Fibroblast of lung (primary cell): ENCODE measurements around the gene ABCB11. TPM values are rescaled to one million over a fixed set of nuclear protein-coding genes. Genes with fewer than 3 reads are reported as not detected.

Experiments
- DNase-seq, 2 donors: peaks; one replicate each; pipeline versions ENCODE4 v3.0.0 to v3.0.0-alpha.2; 2010; ENCODE audit warnings: low read depth in 2 of 2
- H2AFZ ChIP-seq: 2 replicates; pipeline ENCODE4 v1.5.1; 2012; ENCODE audit warnings: low read length, control low read depth, inconsistent platforms
- H3K27ac ChIP-seq: 2 replicates; pipeline ENCODE4 v1.5.1; 2011; ENCODE audit warnings: low read length, control low read depth; ENCODE audit not compliant: insufficient read depth
- H3K27me3 ChIP-seq: 2 replicates; pipeline ENCODE4 v1.5.1; 2011; ENCODE audit warnings: mild to moderate bottlenecking, low read length; ENCODE audit not compliant: control insufficient read depth, insufficient read depth
- H3K36me3 ChIP-seq: 2 replicates; pipeline ENCODE4 v1.5.1; 2011; ENCODE audit warnings: low read length; ENCODE audit not compliant: control insufficient read depth, insufficient read depth
- H3K4me1 ChIP-seq: 2 replicates; pipeline ENCODE4 v1.5.1; 2011; ENCODE audit warnings: low read length; ENCODE audit not compliant: control insufficient read depth, insufficient read depth; ENCODE audit errors: extremely low read depth
- H3K4me2 ChIP-seq: 2 replicates; pipeline ENCODE4 v1.5.1; 2011; ENCODE audit warnings: low read length, control low read depth; ENCODE audit not compliant: insufficient read depth; ENCODE audit errors: extremely low read depth
- H3K4me3 ChIP-seq, 4 experiments: fragments of 200-600 bp in 1 of 4; sonication (generic) in 1 of 4; replicated peaks in 1 of 4; 2 replicates each; pipeline ENCODE4 v1.5.1; 2011 to 2016; ENCODE audit warnings: low read length in 4 of 4, low read depth in 3 of 4, mild to moderate bottlenecking in 3 of 4, control low read depth in 2 of 4, inconsistent platforms in 1 of 4, mixed read lengths in 1 of 4; ENCODE audit not compliant: insufficient read depth in 1 of 4; ENCODE audit errors: control extremely low read depth in 1 of 4
- H3K79me2 ChIP-seq: 2 replicates; pipeline ENCODE4 v1.5.1; 2012; ENCODE audit warnings: mild to moderate bottlenecking, low read length, inconsistent platforms; ENCODE audit not compliant: control insufficient read depth, insufficient read depth
- H3K9ac ChIP-seq: 2 replicates; pipeline ENCODE4 v1.5.1; 2011; ENCODE audit warnings: mild to moderate bottlenecking, low read length, control low read depth; ENCODE audit not compliant: insufficient read depth
- H3K9me3 ChIP-seq: 2 replicates; pipeline ENCODE4 v1.5.1; 2012; ENCODE audit warnings: low read depth, low read length; ENCODE audit not compliant: control insufficient read depth, insufficient read depth
- H4K20me1 ChIP-seq: 2 replicates; pipeline ENCODE4 v1.5.1; 2011; ENCODE audit warnings: low read length; ENCODE audit not compliant: control insufficient read depth, insufficient read depth; ENCODE audit errors: extremely low read depth
- EZH2 ChIP-seq: IDR thresholded peaks from 2 replicates; pipeline ENCODE4 v1.5.1; 2012; ENCODE audit warnings: low read length, control low read depth, mild to moderate bottlenecking; ENCODE audit errors: missing control alignments
- polyA plus RNA-seq, 2 donors: library from polyadenylated mRNA; depleted of rRNA in 1 of 2; stranded (reverse) in 1 of 2; unstranded in 1 of 2; fragments of >200 nt; gene quantifications; 2 replicates each; pipeline ENCODE4 v1.2.1, GENCODE V29; 2011 to 2012; ENCODE audit warnings: missing spikeins in 1 of 2
- total RNA-seq: library from RNA; depleted of rRNA; stranded (reverse); fragments of >200 nt; gene quantifications from 2 replicates; pipeline ENCODE4 v1.2.1, GENCODE V29; 2014
- TF ChIP-seq, protein P1 (sequence below), 2 donors: IDR thresholded peaks in 1 of 2; conservative IDR thresholded peaks in 1 of 2; 1 replicate in 1 of 2; 2 replicates in 1 of 2; pipeline ENCODE4 v1.5.1; 2011 to 2012; ENCODE audit warnings: low read length in 2 of 2, control low read depth in 1 of 2, inconsistent platforms in 1 of 2, low read depth in 1 of 2, mild to moderate bottlenecking in 1 of 2

The ABCB11 gene
- total and polyA plus RNA-seq, 2 donors (not counting 1 experiment from before 2014, with no cell fraction given): not detected

- Histone ChIP-seq H3K4me1 (no peaks in the 10 kb centered on the region), H3K79me2 (no peaks in the 10 kb centered on the region), H2AFZ (no peak overlapping the region), H3K9me3 (no peaks in the 10 kb centered on the region), H3K4me3 (no peak overlapping the region), H4K20me1 (no peaks in the 10 kb centered on the region), H3K9ac (no peak overlapping the region), H3K36me3 (no peaks in the 10 kb centered on the region), H3K27me3 (no peaks in the 10 kb centered on the region), H3K4me2 (no peak overlapping the region), H3K27ac (no peak overlapping the region)
- TF ChIP-seq, protein P1, sequence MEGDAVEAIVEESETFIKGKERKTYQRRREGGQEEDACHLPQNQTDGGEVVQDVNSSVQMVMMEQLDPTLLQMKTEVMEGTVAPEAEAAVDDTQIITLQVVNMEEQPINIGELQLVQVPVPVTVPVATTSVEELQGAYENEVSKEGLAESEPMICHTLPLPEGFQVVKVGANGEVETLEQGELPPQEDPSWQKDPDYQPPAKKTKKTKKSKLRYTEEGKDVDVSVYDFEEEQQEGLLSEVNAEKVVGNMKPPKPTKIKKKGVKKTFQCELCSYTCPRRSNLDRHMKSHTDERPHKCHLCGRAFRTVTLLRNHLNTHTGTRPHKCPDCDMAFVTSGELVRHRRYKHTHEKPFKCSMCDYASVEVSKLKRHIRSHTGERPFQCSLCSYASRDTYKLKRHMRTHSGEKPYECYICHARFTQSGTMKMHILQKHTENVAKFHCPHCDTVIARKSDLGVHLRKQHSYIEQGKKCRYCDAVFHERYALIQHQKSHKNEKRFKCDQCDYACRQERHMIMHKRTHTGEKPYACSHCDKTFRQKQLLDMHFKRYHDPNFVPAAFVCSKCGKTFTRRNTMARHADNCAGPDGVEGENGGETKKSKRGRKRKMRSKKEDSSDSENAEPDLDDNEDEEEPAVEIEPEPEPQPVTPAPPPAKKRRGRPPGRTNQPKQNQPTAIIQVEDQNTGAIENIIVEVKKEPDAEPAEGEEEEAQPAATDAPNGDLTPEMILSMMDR (conservative IDR thresholded peaks at IDR 0.05 in 1 of 2, IDR thresholded peaks at IDR 0.05 in 1 of 2; ENCODE audit: low read depth in 1 of 2, low read length in 2 of 2): no peak
- no peak for TF ChIP-seq EZH2
- DNase-seq: no peak
Measured at GRCh38 chr2:168988755-168989154, 42.4 kb downstream of the ABCB11 start.

GRCh38 chr2:168986398-168986943, 44.7 kb downstream of the ABCB11 start:
- Histone ChIP-seq H2AFZ (no peak overlapping the region), H3K36me3 (no peaks in the 10 kb centered on the region), H3K79me2 (no peaks in the 10 kb centered on the region), H3K4me3 (no peak overlapping the region), H3K27me3 (no peaks in the 10 kb centered on the region), H3K4me1 (no peaks in the 10 kb centered on the region), H4K20me1 (no peaks in the 10 kb centered on the region), H3K9ac (no peak overlapping the region), H3K27ac (no peak overlapping the region), H3K9me3 (no peaks in the 10 kb centered on the region), H3K4me2 (no peak overlapping the region)
- TF ChIP-seq, protein P1 (conservative IDR thresholded peaks at IDR 0.05 in 1 of 2, IDR thresholded peaks at IDR 0.05 in 1 of 2; ENCODE audit: low read depth in 1 of 2, low read length in 2 of 2): no peak
- no peak for TF ChIP-seq EZH2
- no peak for DNase-seq

DNA sequence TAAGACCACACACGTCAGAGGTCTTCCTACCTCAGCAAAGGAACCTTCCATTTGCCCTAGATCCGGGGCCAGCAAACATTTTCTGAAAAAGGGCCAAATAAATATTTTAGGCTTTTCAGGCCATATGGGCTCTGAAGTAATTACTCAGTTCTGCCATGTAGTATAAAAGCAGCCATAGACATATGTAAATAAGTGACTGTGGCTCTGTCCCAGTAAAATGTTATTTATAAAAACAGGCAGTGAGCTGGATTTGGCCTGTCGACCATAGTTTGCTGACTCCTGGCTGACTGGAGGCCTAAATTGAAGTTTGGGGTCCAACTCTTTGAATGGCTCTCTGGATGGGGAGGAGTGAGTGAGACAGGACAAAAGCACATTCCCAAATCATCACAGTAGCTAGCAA, 49.5 kb downstream of the ABCB11 start:
- no peaks in the 10 kb centered on the region for H4K20me1 ChIP-seq
- H3K4me2 ChIP-seq: no peak overlapping the region
- H3K27ac ChIP-seq: no peak overlapping the region
- H3K36me3 ChIP-seq: no peaks in the 10 kb centered on the region
- H3K9me3 ChIP-seq: no peaks in the 10 kb centered on the region
- H3K79me2 ChIP-seq: no peaks in the 10 kb centered on the region
- no peak for TF ChIP-seq EZH2
- TF ChIP-seq, protein P1 (conservative IDR thresholded peaks at IDR 0.05 in 1 of 2, IDR thresholded peaks at IDR 0.05 in 1 of 2; ENCODE audit: low read depth in 1 of 2, low read length in 2 of 2): no peak
- no peaks in the 10 kb centered on the region for H3K27me3 ChIP-seq
- no peak overlapping the region for H3K4me3 ChIP-seq
- H3K9ac ChIP-seq: no peak overlapping the region
- DNase-seq: no peak
- H2AFZ ChIP-seq: no peak overlapping the region
- no peaks in the 10 kb centered on the region for H3K4me1 ChIP-seq
